ENCODE measurements around the gene C2orf74.
"Not testable (repeated sequence)": the region's sequence is repeated elsewhere in the genome, so short reads cannot be mapped to it uniquely, and the experiment has no call there.

C2orf74 gene

GRCh38 chr2:61161888-61162287 is at the start of gene C2orf74:
C2orf74 (plus strand) TSS chr2:61162188; CDS start chr2:61162515, 327 bp downstream.
- no peak for DNase-seq

GRCh38 chr2:61114147-61114546 is 47.8 kb upstream of the C2orf74 start:
- no peak for DNase-seq

GRCh38 chr2:61116302-61116701 is 45.7 kb upstream of the C2orf74 start:
- no peak for DNase-seq

- DNase-seq = no peak
These were observed 44.5 kb upstream of the C2orf74 start for GRCh38 chr2:61117534-61117933.

- DNase-seq = no peak
These were observed 36.8 kb upstream of the C2orf74 start for GRCh38 chr2:61125123-61125710.

- no peak for DNase-seq
These were observed 36.2 kb upstream of the C2orf74 start for GRCh38 chr2:61125798-61126197.

GRCh38 chr2:61128122-61128521 is 33.9 kb upstream of the C2orf74 start:
- DNase-seq = not testable (repeated sequence)

GRCh38 chr2:61134141-61134540 is 27.8 kb upstream of the C2orf74 start:
- DNase-seq = no peak

GRCh38 chr2:61135510-61135909 is 26.5 kb upstream of the C2orf74 start:
- DNase-seq = peak; percentile 7

- DNase-seq = no peak
These were observed 23.1 kb upstream of the C2orf74 start for GRCh38 chr2:61138859-61139258.

- DNase-seq = no peak
These were observed 20.8 kb upstream of the C2orf74 start for GRCh38 chr2:61141151-61141550.

- no peak for DNase-seq
These were observed 17.2 kb upstream of the C2orf74 start for GRCh38 chr2:61144697-61145268.

- DNase-seq = no peak
These were observed 16.0 kb upstream of the C2orf74 start for GRCh38 chr2:61145990-61146389.

- DNase-seq = not testable (repeated sequence)
These were observed 13.9 kb upstream of the C2orf74 start for GRCh38 chr2:61148091-61148490.

GRCh38 chr2:61149074-61149473 is 12.9 kb upstream of the C2orf74 start:
- no peak for DNase-seq

GRCh38 chr2:61151436-61151835 is 10.6 kb upstream of the C2orf74 start:
- DNase-seq = no peak

GRCh38 chr2:61157371-61158003 is 4.5 kb upstream of the C2orf74 start:
- peak; percentile 75 for DNase-seq

- DNase-seq = peak; percentile 84
These were observed 3.5 kb upstream of the C2orf74 start for GRCh38 chr2:61158356-61158955.

- DNase-seq = no peak
These were observed 733 bp downstream of the C2orf74 start for GRCh38 chr2:61162721-61163120.

- not testable (repeated sequence) for DNase-seq
These were observed 3.1 kb downstream of the C2orf74 start for GRCh38 chr2:61165082-61165481.

GRCh38 chr2:61165946-61166345 is 4.0 kb downstream of the C2orf74 start:
- DNase-seq = no peak

GRCh38 chr2:61167579-61167978 is 5.6 kb downstream of the C2orf74 start:
- no peak for DNase-seq

GRCh38 chr2:61172671-61173070 is 10.7 kb downstream of the C2orf74 start:
- no peak for DNase-seq

GRCh38 chr2:61173116-61173515 is 11.1 kb downstream of the C2orf74 start:
- DNase-seq = no peak
